ENCODE results near the gene TRIM44.

Gene TRIM44

GRCh38 chr11:35781861-35782470 lies 119.4 kb downstream of the TRIM44 start:
- TF ChIP-seq POLR2A (IDR thresholded peaks at IDR 0.05; ENCODE audit: low read length): no peak
- TF ChIP-seq GATA1 (IDR thresholded peaks at IDR 0.05; ENCODE audit: low read depth, low read length): no peak
- no peak for DNase-seq

GRCh38 chr11:35783809-35784208 lies 121.2 kb downstream of the TRIM44 start:
- TF ChIP-seq POLR2A (IDR thresholded peaks at IDR 0.05; ENCODE audit: low read length) (no peak), GATA1 (IDR thresholded peaks at IDR 0.05; ENCODE audit: low read depth, low read length) (no peak)

GRCh38 chr11:35784699-35785098 lies 122.1 kb downstream of the TRIM44 start:
- TF ChIP-seq GATA1 (IDR thresholded peaks at IDR 0.05; ENCODE audit: low read depth, low read length) (no peak), POLR2A (IDR thresholded peaks at IDR 0.05; ENCODE audit: low read length) (no peak)
- no peak for DNase-seq

More at GRCh38 chr11:35783809-35784208, 121.2 kb downstream of the TRIM44 start:
- DNase-seq: no peak

- DNase-seq: no peak
- no peak for TF ChIP-seq GATA1 (IDR thresholded peaks at IDR 0.05; ENCODE audit: low read depth, low read length)
- no peak for TF ChIP-seq POLR2A (IDR thresholded peaks at IDR 0.05; ENCODE audit: low read length)
Observed at GRCh38 chr11:35785287-35786167, 123.0 kb downstream of the TRIM44 start.

- peak in 1 of 2 experiments; percentile 23 for DNase-seq
- TF ChIP-seq POLR2A (IDR thresholded peaks at IDR 0.05; ENCODE audit: low read length) (no peak), GATA1 (IDR thresholded peaks at IDR 0.05; ENCODE audit: low read depth, low read length) (no peak)
Observed at GRCh38 chr11:35786188-35786587, 123.6 kb downstream of the TRIM44 start.

- DNase-seq: no peak
- TF ChIP-seq POLR2A (IDR thresholded peaks at IDR 0.05; ENCODE audit: low read length): no peak
- TF ChIP-seq GATA1 (IDR thresholded peaks at IDR 0.05; ENCODE audit: low read depth, low read length): no peak
Observed at GRCh38 chr11:35787013-35787504, 124.5 kb downstream of the TRIM44 start.

GRCh38 chr11:35787626-35788025 lies 125.1 kb downstream of the TRIM44 start:
- DNase-seq: no peak
- TF ChIP-seq GATA1 (IDR thresholded peaks at IDR 0.05; ENCODE audit: low read depth, low read length): no peak
- no peak for TF ChIP-seq POLR2A (IDR thresholded peaks at IDR 0.05; ENCODE audit: low read length)

- no peak for DNase-seq
Observed at GRCh38 chr11:35791088-35791958, 128.7 kb downstream of the TRIM44 start.

GRCh38 chr11:35792148-35792845 lies 129.7 kb downstream of the TRIM44 start:
- no peak for TF ChIP-seq GATA1 (IDR thresholded peaks at IDR 0.05; ENCODE audit: low read depth, low read length)
- no peak for DNase-seq

More at GRCh38 chr11:35791088-35791958, 128.7 kb downstream of the TRIM44 start:
- no peak for TF ChIP-seq GATA1 (IDR thresholded peaks at IDR 0.05; ENCODE audit: low read depth, low read length)
- TF ChIP-seq POLR2A (IDR thresholded peaks at IDR 0.05; ENCODE audit: low read length): no peak

GRCh38 chr11:35792846-35793192 lies 130.2 kb downstream of the TRIM44 start:
- no peak for DNase-seq
- no peak for TF ChIP-seq GATA1 (IDR thresholded peaks at IDR 0.05; ENCODE audit: low read depth, low read length)
- no peak for TF ChIP-seq POLR2A (IDR thresholded peaks at IDR 0.05; ENCODE audit: low read length)

- TF ChIP-seq POLR2A (IDR thresholded peaks at IDR 0.05; ENCODE audit: low read length): no peak
- no peak for TF ChIP-seq GATA1 (IDR thresholded peaks at IDR 0.05; ENCODE audit: low read depth, low read length)
- no peak for DNase-seq
Observed at GRCh38 chr11:35794333-35794732, 131.8 kb downstream of the TRIM44 start.

- TF ChIP-seq POLR2A (IDR thresholded peaks at IDR 0.05; ENCODE audit: low read length) (no peak), GATA1 (IDR thresholded peaks at IDR 0.05; ENCODE audit: low read depth, low read length) (no peak)
- no peak for DNase-seq
Observed at GRCh38 chr11:35794850-35795249, 132.3 kb downstream of the TRIM44 start.

GRCh38 chr11:35796562-35796961 lies 134.0 kb downstream of the TRIM44 start:
- TF ChIP-seq GATA1 (IDR thresholded peaks at IDR 0.05; ENCODE audit: low read depth, low read length) (no peak), POLR2A (IDR thresholded peaks at IDR 0.05; ENCODE audit: low read length) (no peak)
- DNase-seq: no peak
